Right atrium auricular region (tissue), 2 donors: ENCODE results near the gene LRMDA. TPM values are rescaled to one million over a fixed set of nuclear protein-coding genes. Genes with fewer than 3 reads are reported as not detected.

Experiments used
- DNase-seq: peaks from one replicate; pipeline ENCODE4 v3.0.0-alpha.2; 2019; ENCODE audit warnings: low spot score
- H3K27ac ChIP-seq, 2 donors: fragments of 200-600 bp; sonication (generic); 1 replicate in 1 of 2; 2 replicates in 1 of 2; pipeline ENCODE4 v1.5.1; 2016 to 2019
- H3K27me3 ChIP-seq, 2 donors: fragments of 200-600 bp; sonication (generic); one replicate each; pipeline versions ENCODE4 v1.5.1 to v1.6.0; 2017 to 2019
- H3K36me3 ChIP-seq: fragments of 200-600 bp; sonication (generic); one replicate; pipeline ENCODE4 v1.5.1; 2016
- H3K4me1 ChIP-seq, 2 donors: fragments of 200-600 bp; sonication (generic); one replicate each; pipeline versions ENCODE4 v1.5.1 to v1.6.0; 2017 to 2019
- H3K4me3 ChIP-seq, 2 donors: fragments of 200-600 bp; sonication (generic); 1 replicate in 1 of 2; 2 replicates in 1 of 2; pipeline ENCODE4 v1.5.1; 2017 to 2019; ENCODE audit warnings: mild to moderate bottlenecking in 1 of 2, moderate library complexity in 1 of 2
- H3K9me3 ChIP-seq, 2 donors: fragments of 200-600 bp; sonication (generic); one replicate each; pipeline ENCODE4 v1.5.1; 2019
- total RNA-seq, 2 donors: library from RNA; depleted of rRNA; stranded (reverse); fragments of >200 nt; gene quantifications; one replicate each; pipeline ENCODE4 v1.1.0, GENCODE V29; 2016
- TF ChIP-seq, protein P1 (sequence below), 2 donors: fragments of 200-600 bp; sonication (generic); IDR thresholded peaks; one replicate each; pipeline ENCODE4 v1.5.1; 2019; ENCODE audit warnings: antibody characterized with exemption in 2 of 2

The LRMDA gene
- total RNA-seq, 2 donors from 2014 or later: 6.1 to 19.1 TPM

DNA sequence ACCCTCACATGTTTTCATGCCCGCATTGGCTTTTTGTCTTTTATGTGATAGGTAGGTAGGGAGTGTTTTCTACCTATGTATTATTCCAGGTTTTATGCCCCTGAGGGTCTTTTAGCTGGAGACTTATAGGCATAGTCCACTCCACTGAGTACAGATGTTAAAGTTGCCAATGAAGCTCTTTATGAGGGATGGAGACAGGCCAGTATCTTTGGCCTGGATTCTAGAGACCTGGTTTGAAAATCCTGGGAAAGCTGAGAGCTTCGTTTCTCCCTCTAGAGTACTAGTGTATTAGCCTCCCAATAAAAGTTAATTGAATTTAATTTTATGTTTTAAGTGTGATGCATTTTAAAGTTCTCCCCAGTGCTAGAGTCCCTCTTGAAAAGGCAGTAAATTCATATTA is 854.1 kb downstream of the LRMDA start:
- TF ChIP-seq, protein P1, sequence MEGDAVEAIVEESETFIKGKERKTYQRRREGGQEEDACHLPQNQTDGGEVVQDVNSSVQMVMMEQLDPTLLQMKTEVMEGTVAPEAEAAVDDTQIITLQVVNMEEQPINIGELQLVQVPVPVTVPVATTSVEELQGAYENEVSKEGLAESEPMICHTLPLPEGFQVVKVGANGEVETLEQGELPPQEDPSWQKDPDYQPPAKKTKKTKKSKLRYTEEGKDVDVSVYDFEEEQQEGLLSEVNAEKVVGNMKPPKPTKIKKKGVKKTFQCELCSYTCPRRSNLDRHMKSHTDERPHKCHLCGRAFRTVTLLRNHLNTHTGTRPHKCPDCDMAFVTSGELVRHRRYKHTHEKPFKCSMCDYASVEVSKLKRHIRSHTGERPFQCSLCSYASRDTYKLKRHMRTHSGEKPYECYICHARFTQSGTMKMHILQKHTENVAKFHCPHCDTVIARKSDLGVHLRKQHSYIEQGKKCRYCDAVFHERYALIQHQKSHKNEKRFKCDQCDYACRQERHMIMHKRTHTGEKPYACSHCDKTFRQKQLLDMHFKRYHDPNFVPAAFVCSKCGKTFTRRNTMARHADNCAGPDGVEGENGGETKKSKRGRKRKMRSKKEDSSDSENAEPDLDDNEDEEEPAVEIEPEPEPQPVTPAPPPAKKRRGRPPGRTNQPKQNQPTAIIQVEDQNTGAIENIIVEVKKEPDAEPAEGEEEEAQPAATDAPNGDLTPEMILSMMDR (IDR thresholded peaks at IDR 0.05): no peak
- no peak for DNase-seq
- no peak overlapping the region for H3K27ac ChIP-seq
- no peaks in the 10 kb centered on the region for H3K27me3 ChIP-seq
- H3K36me3 ChIP-seq: no peaks in the 10 kb centered on the region
- peaks cover 0 to 5% of the 10 kb centered on the region in 2 donors for H3K4me1 ChIP-seq
- no peaks in the 10 kb centered on the region for H3K9me3 ChIP-seq
- no peak overlapping the region for H3K4me3 ChIP-seq

DNA sequence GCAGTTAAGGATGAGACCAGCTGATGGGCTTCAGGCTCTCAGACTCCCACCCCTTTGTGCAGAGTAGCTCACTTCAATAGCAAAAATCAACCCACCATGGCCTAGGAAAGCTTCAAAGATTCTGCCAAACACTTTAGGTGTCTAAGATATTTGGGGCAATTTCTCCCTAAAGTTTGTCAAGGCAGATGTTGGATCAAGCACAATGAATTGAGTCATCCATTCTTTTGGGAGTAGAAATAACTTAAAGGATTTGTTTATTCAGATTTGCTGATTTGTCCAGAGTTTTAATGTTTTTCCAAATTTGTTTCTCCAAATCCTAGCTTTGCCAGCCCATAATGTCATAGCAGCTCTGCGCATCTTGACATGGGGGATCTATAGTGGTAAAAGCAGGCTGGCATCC is 855.1 kb downstream of the LRMDA start:
- no peaks in the 10 kb centered on the region for H3K36me3 ChIP-seq
- DNase-seq: no peak
- H3K9me3 ChIP-seq: no peaks in the 10 kb centered on the region
- H3K4me1 ChIP-seq: peaks cover 0 to 5% of the 10 kb centered on the region in 2 donors
- no peak overlapping the region for H3K27ac ChIP-seq
- TF ChIP-seq, protein P1 (IDR thresholded peaks at IDR 0.05): no peak
- no peak overlapping the region for H3K4me3 ChIP-seq
- no peaks in the 10 kb centered on the region for H3K27me3 ChIP-seq

- H3K9me3 ChIP-seq: no peaks in the 10 kb centered on the region
- DNase-seq: no peak
- no peak overlapping the region for H3K4me3 ChIP-seq
- no peaks in the 10 kb centered on the region for H3K36me3 ChIP-seq
- no peak overlapping the region for H3K27ac ChIP-seq
- peaks cover 0 to 5% of the 10 kb centered on the region in 2 donors for H3K4me1 ChIP-seq
- TF ChIP-seq, protein P1 (IDR thresholded peaks at IDR 0.05): no peak
- H3K27me3 ChIP-seq: no peaks in the 10 kb centered on the region
Observed at GRCh38 chr10:76287856-76288255, 856.4 kb downstream of the LRMDA start.

DNA sequence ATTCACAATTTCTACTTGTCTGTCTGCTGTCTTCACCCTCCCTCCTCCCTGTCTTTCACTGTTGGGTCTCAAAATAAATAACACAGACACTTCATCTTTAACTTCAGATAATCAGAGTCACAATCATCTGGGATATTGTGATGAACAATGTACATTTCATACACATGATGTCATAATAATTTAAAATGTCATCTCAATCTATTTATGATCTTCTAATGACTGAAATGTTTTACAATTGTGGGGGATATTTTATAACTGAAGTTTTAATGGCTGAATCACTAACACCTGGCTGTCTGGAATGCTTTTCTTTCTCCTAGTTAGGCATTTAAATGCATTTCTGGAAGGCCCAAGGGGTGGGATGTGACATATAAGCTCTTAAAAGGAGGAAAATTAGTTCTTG is 859.8 kb downstream of the LRMDA start:
- no peak for DNase-seq
- no peak overlapping the region for H3K4me3 ChIP-seq
- no peaks in the 10 kb centered on the region for H3K27me3 ChIP-seq
- H3K27ac ChIP-seq: no peak overlapping the region
- TF ChIP-seq, protein P1 (IDR thresholded peaks at IDR 0.05): no peak
- H3K9me3 ChIP-seq: no peaks in the 10 kb centered on the region
- peaks cover 0 to 5% of the 10 kb centered on the region in 2 donors for H3K4me1 ChIP-seq
- H3K36me3 ChIP-seq: no peaks in the 10 kb centered on the region

GRCh38 chr10:76291885-76292284 is 860.5 kb downstream of the LRMDA start:
- Histone ChIP-seq H3K9me3 (no peaks in the 10 kb centered on the region), H3K4me3 (no peak overlapping the region), H3K27ac (no peak overlapping the region), H3K27me3 (no peaks in the 10 kb centered on the region), H3K4me1 (peaks cover 0 to 5% of the 10 kb centered on the region in 2 donors), H3K36me3 (no peaks in the 10 kb centered on the region)
- TF ChIP-seq, protein P1 (IDR thresholded peaks at IDR 0.05): no peak
- no peak for DNase-seq

DNA sequence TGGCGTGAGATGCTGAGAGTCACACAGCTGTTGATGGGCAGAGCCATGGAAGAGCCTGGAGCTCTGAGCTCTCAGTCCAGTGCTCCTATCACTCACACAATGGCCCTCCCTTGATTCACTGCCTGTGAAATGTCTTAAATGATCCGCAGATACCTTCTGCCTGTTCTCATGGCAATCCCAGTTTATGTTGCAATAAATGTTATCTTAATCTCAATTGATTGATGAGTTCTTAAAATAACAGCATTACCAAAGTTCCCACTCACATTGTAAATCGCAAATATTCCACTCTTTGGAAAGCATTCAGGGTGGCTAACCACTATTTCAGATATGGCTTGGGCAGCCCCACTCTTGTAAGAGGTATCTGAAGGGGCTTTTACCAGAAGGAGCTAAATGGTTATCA is 865.5 kb downstream of the LRMDA start:
- TF ChIP-seq, protein P1 (IDR thresholded peaks at IDR 0.05): no peak
- no peak overlapping the region for H3K27ac ChIP-seq

More for the DNA sequence above, 865.5 kb downstream of the LRMDA start:
- no peak for DNase-seq
- peaks cover 0 to 14% of the 10 kb centered on the region in 2 donors for H3K4me1 ChIP-seq
- H3K36me3 ChIP-seq: no peaks in the 10 kb centered on the region
- H3K27me3 ChIP-seq: no peaks in the 10 kb centered on the region
- H3K4me3 ChIP-seq: no peak overlapping the region
- no peaks in the 10 kb centered on the region for H3K9me3 ChIP-seq
